ENCODE data around the gene ACVR1. TPM values are rescaled to one million over a fixed set of nuclear protein-coding genes. Genes with fewer than 3 reads are reported as not detected.

Gene ACVR1
- total and polyA plus RNA-seq, 9 of the 15 experiments (the other 6 are each of a cell fraction or from before 2014, with no cell fraction given), result 3.8 to 14.3 (median 6.9) TPM

GRCh38 chr2:157837851-157838441, 38.2 kb downstream of the ACVR1 start (continued):
- no peak for TF ChIP-seq NFXL1 (CRISPR knock-in tag; IDR thresholded peaks at IDR 0.05)
- TF ChIP-seq, protein P1, sequence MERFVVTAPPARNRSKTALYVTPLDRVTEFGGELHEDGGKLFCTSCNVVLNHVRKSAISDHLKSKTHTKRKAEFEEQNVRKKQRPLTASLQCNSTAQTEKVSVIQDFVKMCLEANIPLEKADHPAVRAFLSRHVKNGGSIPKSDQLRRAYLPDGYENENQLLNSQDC (CRISPR knock-in tag; IDR thresholded peaks at IDR 0.05), result no peak
- peak; percentile 41; the same call in 1 of the 2 replicates for TF ChIP-seq JUND (IDR thresholded peaks at IDR 0.05; ENCODE audit: borderline replicate concordance, low read depth, low read length)
- TF ChIP-seq JUND (tag; IDR thresholded peaks at IDR 0.05; ENCODE audit: borderline replicate concordance, low read depth, low read length), result no peak
- no peak for TF ChIP-seq E2F3 (CRISPR knock-in tag; IDR thresholded peaks at IDR 0.05)
- no peak for TF ChIP-seq KDM5B (IDR thresholded peaks at IDR 0.05; ENCODE audit: insufficient replicate concordance, low read depth, low read length)
- TF ChIP-seq, protein P2, sequence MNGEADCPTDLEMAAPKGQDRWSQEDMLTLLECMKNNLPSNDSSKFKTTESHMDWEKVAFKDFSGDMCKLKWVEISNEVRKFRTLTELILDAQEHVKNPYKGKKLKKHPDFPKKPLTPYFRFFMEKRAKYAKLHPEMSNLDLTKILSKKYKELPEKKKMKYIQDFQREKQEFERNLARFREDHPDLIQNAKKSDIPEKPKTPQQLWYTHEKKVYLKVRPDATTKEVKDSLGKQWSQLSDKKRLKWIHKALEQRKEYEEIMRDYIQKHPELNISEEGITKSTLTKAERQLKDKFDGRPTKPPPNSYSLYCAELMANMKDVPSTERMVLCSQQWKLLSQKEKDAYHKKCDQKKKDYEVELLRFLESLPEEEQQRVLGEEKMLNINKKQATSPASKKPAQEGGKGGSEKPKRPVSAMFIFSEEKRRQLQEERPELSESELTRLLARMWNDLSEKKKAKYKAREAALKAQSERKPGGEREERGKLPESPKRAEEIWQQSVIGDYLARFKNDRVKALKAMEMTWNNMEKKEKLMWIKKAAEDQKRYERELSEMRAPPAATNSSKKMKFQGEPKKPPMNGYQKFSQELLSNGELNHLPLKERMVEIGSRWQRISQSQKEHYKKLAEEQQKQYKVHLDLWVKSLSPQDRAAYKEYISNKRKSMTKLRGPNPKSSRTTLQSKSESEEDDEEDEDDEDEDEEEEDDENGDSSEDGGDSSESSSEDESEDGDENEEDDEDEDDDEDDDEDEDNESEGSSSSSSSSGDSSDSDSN (IDR thresholded peaks at IDR 0.05; ENCODE audit: borderline replicate concordance in 1 of 2, low read depth in 2 of 2, low read length in 2 of 2), result peak in 1 of 2 experiments; percentile 2; a peak in 1 of 4 replicates
- no peak for TF ChIP-seq CEBPG (CRISPR knock-in tag; IDR thresholded peaks at IDR 0.05)
- peak in 1 of 2 experiments; percentile 42; a peak in 1 of 4 replicates for TF ChIP-seq CEBPG (tag; conservative IDR thresholded peaks at IDR 0.05 in 1 of 2, IDR thresholded peaks at IDR 0.05 in 1 of 2)
- no peak for TF ChIP-seq DLX4 (CRISPR knock-in tag; IDR thresholded peaks at IDR 0.05)
- TF ChIP-seq ZNF586 (CRISPR knock-in tag; conservative IDR thresholded peaks at IDR 0.05), result no peak
- TF ChIP-seq HDAC6 (IDR thresholded peaks at IDR 0.05; ENCODE audit: low read depth, low read length), result no peak
- TF ChIP-seq POLR2H (tag; IDR thresholded peaks at IDR 0.05; ENCODE audit: low read depth), result peak; percentile 48
- no peak for TF ChIP-seq AFF1 (IDR thresholded peaks at IDR 0.05; ENCODE audit: low read depth in 1 of 2, partially characterized antibody in 2 of 2)
- TF ChIP-seq ILK (tag; IDR thresholded peaks at IDR 0.05; ENCODE audit: borderline replicate concordance, low read depth), result no peak
- no peak for TF ChIP-seq ZBTB2 (IDR thresholded peaks at IDR 0.05)
- no peak for TF ChIP-seq CREM (IDR thresholded peaks at IDR 0.05; ENCODE audit: low read depth)

Measured in K562 (cell line).